Epithelial cell of proximal tubule (primary cell): Measurements from ENCODE around the gene FHIP1B. TPM values are rescaled to one million over a fixed set of nuclear protein-coding genes. Genes with fewer than 3 reads are reported as not detected.
"Not testable (repeated sequence)": the region's sequence is repeated elsewhere in the genome, so short reads cannot be mapped to it uniquely, and the experiment has no call there.

Experiments used
- DNase-seq: peaks from one replicate; pipeline ENCODE4 v3.0.0-alpha.2; 2011; ENCODE audit warnings: low read depth
- H3K4me3 ChIP-seq: 2 replicates; pipeline ENCODE4 v1.5.1; 2011; ENCODE audit warnings: low read depth, mild to moderate bottlenecking, low read length
- total RNA-seq: library from RNA; depleted of rRNA; stranded (reverse); fragments of >200 nt; gene quantifications from 2 replicates; pipeline ENCODE4 v1.2.3, GENCODE V29; 2015
- TF ChIP-seq, protein P1 (sequence below): conservative IDR thresholded peaks from 2 replicates; pipeline ENCODE4 v1.5.1; 2012; ENCODE audit warnings: low read depth, mild to moderate bottlenecking, low read length

FHIP1B gene
- 9.6 and 15.6 TPM in 2 replicates for total RNA-seq

DNA sequence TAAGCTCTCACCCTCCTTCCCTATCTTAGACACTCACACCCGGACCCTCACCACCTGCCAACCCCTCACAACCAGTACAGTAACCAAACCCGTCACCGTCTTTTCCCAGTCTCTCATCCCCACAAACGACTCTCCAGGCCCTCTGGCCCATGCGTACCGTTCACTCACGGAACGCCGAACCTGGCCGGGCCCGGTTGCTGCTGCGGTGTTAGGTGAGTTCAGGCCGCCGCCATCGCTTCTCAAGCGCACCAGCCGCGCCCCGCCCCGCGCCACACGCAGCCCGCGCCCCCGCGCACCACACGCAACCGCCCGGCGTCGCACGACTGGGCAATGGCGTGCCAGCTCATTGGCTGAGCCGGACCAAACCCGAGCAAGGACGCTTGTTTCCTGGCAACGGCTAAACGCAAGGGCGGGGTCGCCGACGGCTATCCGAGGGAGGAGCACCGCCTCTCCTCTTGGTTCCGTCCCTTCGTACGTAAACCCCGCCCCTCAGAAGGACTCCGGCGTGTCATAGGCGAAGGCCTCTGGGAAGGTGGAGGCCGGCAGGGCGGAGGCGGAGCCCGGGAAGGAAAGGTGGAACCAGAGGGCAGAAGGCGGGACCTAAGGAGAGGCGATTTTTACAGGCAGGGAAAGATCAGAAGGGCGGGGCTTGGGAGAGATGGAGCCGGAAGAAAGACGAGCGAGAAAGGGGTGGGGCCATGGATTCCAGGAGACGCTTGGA, at the start of gene FHIP1B:
Gene FHIP1B (minus strand): TSS at position 250 of the 721 bp plus-strand sequence. CDS start 10,120 bp downstream, outside the sequence.
- peak within 1 kb of the TSS; percentile 83 for H3K4me3 ChIP-seq
- TF ChIP-seq, protein P1, sequence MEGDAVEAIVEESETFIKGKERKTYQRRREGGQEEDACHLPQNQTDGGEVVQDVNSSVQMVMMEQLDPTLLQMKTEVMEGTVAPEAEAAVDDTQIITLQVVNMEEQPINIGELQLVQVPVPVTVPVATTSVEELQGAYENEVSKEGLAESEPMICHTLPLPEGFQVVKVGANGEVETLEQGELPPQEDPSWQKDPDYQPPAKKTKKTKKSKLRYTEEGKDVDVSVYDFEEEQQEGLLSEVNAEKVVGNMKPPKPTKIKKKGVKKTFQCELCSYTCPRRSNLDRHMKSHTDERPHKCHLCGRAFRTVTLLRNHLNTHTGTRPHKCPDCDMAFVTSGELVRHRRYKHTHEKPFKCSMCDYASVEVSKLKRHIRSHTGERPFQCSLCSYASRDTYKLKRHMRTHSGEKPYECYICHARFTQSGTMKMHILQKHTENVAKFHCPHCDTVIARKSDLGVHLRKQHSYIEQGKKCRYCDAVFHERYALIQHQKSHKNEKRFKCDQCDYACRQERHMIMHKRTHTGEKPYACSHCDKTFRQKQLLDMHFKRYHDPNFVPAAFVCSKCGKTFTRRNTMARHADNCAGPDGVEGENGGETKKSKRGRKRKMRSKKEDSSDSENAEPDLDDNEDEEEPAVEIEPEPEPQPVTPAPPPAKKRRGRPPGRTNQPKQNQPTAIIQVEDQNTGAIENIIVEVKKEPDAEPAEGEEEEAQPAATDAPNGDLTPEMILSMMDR: no peak
- peak; percentile 95 for DNase-seq

DNA sequence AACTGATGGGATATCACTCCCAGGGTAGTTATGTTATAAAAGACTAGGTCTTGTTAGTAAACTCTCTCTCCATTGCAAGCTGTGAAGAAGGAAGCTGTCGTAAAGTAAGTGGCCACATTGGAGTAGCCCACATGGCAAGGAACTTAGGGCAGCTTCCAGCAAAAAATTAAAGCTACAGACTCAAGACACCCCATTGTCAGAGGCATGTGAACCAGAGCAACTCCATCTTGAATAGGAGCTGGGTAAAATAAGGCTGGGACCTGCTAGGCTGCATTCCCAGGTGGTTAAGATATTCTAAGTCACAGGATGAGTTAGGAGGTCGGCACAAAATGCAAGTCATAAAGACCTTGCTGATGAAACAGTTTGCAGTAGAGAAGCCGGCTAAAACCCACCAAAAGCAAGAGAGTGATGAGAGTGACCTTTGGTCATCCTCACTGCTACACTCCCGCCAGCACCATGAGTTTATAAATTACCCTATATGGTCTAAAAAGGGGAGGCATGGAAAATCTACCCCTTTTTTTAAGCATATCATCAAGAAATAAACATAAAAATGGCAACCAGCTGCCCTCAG, 49.1 kb upstream of the FHIP1B start:
- no peak for DNase-seq
- H3K4me3 ChIP-seq: no peak overlapping the region
- TF ChIP-seq, protein P1: no peak

DNA sequence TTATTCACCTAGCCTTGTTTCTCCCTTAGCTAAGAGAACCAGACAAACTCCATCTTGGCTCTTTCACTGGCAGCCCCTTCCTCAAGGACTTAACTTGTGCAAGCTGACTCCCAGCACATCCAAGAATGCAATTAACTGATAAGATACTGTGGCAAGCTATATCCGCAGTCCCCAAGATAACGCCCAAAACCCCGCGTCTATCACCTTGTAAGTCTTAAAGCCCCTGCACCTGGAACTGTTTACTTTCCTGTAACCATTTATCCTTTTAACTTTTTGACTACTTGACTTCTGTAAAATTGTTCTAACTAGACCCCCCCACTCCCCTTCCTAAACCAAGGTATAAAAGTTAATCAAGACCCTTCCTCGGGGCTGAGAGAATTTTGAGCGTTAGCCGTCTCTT, 46.4 kb upstream of the FHIP1B start:
- DNase-seq, H3K4me3 ChIP-seq: not testable (repeated sequence)

DNA sequence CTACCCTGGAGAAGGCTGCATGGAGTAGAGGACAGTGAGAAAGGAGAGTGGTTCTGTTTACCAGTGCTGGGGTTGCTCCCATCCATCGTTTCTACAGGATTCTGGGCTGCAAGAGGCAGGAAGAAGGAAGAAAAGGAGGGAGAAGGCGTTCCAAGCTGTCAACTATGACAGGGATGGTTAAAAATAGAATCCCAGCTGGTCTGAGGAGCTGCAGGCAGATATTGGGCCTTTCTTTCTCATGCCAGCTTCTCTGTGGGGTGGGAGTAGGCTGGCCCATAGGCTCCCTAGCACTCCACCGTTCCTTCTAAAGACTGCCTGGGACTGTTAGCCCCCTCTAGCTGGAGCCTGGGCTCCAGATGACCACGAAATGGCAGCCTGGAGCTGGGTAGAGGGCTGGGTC, 38.8 kb upstream of the FHIP1B start:
- TF ChIP-seq, protein P1: no peak
- DNase-seq: no peak
- H3K4me3 ChIP-seq: no peak overlapping the region

DNA sequence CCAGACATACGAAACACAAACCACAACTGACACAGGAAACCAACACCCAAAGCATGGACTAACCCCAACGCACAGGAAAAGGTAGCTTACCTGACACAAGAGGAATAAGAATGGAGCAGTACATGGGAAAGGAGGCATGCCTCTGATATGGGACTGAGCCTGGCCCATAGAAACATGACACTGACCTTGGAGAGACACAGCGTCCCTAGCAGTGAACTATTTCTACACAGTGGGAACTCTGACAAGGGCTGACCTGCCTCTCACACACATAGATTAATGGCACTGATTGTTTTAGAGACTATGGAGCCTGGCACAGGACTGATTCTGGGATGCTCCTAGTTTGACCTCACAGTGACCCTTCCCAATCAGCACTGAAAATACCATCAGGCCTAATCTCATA, 37.2 kb upstream of the FHIP1B start:
- TF ChIP-seq, protein P1: no peak
- DNase-seq: no peak

DNA sequence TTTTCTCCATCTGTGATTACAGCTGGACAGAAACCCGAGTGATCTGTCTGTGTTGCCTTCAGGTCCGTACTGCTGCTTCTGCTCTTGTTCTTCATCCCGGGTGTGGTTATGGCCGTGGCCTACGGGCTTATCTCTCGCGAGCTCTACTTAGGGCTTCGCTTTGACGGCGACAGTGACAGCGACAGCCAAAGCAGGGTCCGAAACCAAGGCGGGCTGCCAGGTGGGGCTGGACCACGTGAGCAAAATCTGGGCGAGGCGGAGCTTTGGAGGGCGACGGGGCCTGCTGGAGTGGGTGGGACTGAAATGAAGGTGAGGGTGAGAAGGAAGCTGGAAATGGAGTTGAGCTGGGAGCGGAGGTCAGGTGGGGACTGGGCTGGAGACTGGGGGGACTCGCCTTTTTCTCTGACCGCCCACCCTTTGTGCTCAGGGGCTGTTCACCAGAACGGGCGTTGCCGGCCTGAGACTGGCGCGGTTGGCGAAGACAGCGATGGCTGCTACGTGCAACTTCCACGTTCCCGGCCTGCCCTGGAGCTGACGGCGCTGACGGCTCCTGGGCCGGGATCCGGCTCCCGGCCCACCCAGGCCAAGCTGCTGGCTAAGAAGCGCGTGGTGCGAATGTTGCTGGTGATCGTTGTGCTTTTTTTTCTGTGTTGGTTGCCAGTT, 36.3 kb upstream of the FHIP1B start:
- H3K4me3 ChIP-seq: no peak overlapping the region
- TF ChIP-seq, protein P1: no peak
- no peak for DNase-seq

More for the DNA sequence above, 37.2 kb upstream of the FHIP1B start:
- H3K4me3 ChIP-seq: no peak overlapping the region

DNA sequence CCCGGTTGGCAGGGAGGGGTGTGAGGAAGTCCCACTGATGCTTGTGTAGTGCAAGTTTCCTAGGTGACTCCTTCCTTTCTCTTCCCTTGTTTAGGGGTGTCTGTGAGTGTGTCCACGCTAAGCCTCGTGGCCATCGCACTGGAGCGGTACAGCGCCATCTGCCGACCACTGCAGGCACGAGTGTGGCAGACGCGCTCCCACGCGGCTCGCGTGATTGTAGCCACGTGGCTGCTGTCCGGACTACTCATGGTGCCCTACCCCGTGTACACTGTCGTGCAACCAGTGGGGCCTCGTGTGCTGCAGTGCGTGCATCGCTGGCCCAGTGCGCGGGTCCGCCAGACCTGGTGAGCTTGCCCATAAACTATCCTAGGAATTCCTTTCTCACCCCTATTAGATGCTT, 35.6 kb upstream of the FHIP1B start:
- DNase-seq: no peak
- TF ChIP-seq, protein P1: no peak
- no peak overlapping the region for H3K4me3 ChIP-seq
